Measurements from ENCODE around the gene VPS54.

The VPS54 gene

GRCh38 chr2:63899639-63900038, 119.6 kb downstream of the VPS54 start:
- DNase-seq: no peak

GRCh38 chr2:63898839-63899238, 120.4 kb downstream of the VPS54 start:
- DNase-seq: no peak

GRCh38 chr2:63894167-63894566, 125.1 kb downstream of the VPS54 start:
- no peak for DNase-seq

- no peak for DNase-seq
Measured at GRCh38 chr2:63893163-63893562, 126.1 kb downstream of the VPS54 start.

GRCh38 chr2:63891488-63892030, 127.7 kb downstream of the VPS54 start:
- DNase-seq: no peak

- no peak for DNase-seq
Measured at GRCh38 chr2:63890678-63891077, 128.6 kb downstream of the VPS54 start.

GRCh38 chr2:63888490-63889402, 130.5 kb downstream of the VPS54 start:
- DNase-seq: peak; percentile 74

- no peak for DNase-seq
Measured at GRCh38 chr2:63888053-63888452, 131.2 kb downstream of the VPS54 start.

GRCh38 chr2:63886445-63886844, 132.8 kb downstream of the VPS54 start:
- no peak for DNase-seq

- DNase-seq: no peak
Measured at GRCh38 chr2:63882395-63883105, 136.7 kb downstream of the VPS54 start.

GRCh38 chr2:63881205-63881604, 138.0 kb downstream of the VPS54 start:
- peak; percentile 27 for DNase-seq

- no peak for DNase-seq
Measured at GRCh38 chr2:63880625-63881024, 138.6 kb downstream of the VPS54 start.

GRCh38 chr2:63879876-63880433, 139.3 kb downstream of the VPS54 start:
- no peak for DNase-seq

GRCh38 chr2:63878486-63878885, 140.7 kb downstream of the VPS54 start:
- no peak for DNase-seq

GRCh38 chr2:63876311-63876710, 142.9 kb downstream of the VPS54 start:
- no peak for DNase-seq

- no peak for DNase-seq
Measured at GRCh38 chr2:63875559-63876245, 143.5 kb downstream of the VPS54 start.

- no peak for DNase-seq
Measured at GRCh38 chr2:63875131-63875527, 144.1 kb downstream of the VPS54 start.

GRCh38 chr2:63874204-63875130, 144.8 kb downstream of the VPS54 start:
- no peak for DNase-seq

GRCh38 chr2:63872571-63873328, 146.5 kb downstream of the VPS54 start:
- no peak for DNase-seq

GRCh38 chr2:63871864-63872263, 147.4 kb downstream of the VPS54 start:
- DNase-seq: no peak

GRCh38 chr2:63870679-63871078, 148.5 kb downstream of the VPS54 start:
- no peak for DNase-seq

Measured in eye (tissue), 1 donor.